ENCODE measurements around the gene UCP3.

GRCh38 chr11:74009230-74009547 lies 304 bp upstream of the UCP3 start:
- TF ChIP-seq CTCF (IDR thresholded peaks at IDR 0.05; ENCODE audit: insufficient read depth, low read depth, low read length) (no peak), EZH2 (IDR thresholded peaks at IDR 0.05; ENCODE audit: insufficient read depth, low read length) (no peak)
